ENCODE measurements around the gene AUP1.

AUP1 gene, protein sequence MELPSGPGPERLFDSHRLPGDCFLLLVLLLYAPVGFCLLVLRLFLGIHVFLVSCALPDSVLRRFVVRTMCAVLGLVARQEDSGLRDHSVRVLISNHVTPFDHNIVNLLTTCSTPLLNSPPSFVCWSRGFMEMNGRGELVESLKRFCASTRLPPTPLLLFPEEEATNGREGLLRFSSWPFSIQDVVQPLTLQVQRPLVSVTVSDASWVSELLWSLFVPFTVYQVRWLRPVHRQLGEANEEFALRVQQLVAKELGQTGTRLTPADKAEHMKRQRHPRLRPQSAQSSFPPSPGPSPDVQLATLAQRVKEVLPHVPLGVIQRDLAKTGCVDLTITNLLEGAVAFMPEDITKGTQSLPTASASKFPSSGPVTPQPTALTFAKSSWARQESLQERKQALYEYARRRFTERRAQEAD

DNA sequence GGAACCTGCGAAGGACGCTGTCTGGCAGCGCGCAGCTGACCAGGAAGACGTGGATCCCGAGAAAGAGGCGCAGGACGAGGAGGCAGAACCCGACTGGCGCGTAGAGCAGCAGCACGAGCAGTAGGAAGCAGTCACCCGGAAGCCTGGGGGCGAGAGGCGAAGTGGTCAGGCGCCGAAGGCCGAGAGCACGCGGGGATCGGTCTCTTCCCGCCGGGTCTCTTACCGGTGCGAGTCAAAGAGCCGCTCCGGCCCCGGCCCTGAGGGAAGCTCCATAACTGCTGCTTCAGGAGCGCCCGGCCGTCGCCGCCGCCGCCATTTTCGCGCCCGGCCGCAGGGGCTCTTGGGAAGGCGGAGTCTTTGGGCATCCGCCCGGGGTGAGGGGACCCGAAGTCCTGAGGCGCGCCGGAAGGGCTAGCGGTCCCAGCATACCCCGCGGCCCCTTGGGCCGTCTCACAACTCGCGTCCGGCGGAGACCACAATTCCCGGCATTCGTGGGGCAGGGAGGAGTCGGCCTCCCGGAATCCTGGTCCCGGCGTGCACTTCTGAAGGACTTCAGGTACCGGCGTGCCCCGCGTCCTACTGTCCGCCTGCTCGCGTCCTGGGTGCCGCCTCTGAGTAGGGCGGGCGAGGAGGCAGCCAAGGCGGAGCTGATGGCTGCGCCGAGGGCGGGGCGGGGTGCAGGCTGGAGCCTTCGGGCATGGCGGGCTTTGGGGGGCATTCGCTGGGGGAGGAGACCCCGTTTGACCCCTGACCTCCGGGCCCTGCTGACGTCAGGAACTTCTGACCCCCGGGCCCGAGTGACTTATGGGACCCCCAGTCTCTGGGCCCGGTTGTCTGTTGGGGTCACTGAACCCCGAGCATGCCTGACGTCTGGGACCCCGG, at the start of gene AUP1, which contains the start of gene HTRA2:
AUP1 (minus strand) TSS at position 350 of the 882 bp plus-strand sequence; CDS start at position 273, 77 bp downstream.
HTRA2 (plus strand) TSS at position 577 of the 882 bp plus-strand sequence; CDS start at position 651, 74 bp downstream.
- Mint-ChIP-seq H3K4me1 (peaks cover 48% of the 10 kb centered on the region), H3K4me3 (peak within 1 kb of the TSS; percentile 98), H3K9me3 (no peaks in the 10 kb centered on the region), H3K27ac (peak within 1 kb of the TSS; percentile 96), H3K36me3 (peaks cover 87% of the 10 kb centered on the region)
- ATAC-seq (peak; percentile 91), DNase-seq (ENCODE audit: low spot score in 2 of 2) (peak; percentile 76 to 96)

DNA sequence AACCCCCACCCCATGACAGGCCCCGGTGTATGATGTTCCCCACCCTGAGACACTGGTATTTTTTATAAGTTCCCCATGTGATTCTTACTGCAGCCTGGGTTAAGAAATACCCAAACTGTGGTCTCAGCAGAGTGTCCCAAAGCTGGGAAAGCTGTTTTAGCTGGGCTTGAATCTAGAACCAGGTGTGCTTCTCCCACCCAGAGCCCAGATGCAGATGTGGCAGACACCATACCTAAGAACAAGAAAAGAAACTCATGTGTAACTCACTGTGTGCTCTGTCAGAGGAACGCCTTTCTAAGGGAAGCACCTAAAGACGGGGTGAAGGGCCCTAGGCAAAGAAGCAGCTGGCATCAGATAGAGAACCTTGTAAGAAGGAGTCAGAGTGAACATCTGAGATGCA, 48.9 kb upstream of the AUP1 start:
- ATAC-seq (peak; percentile 44), DNase-seq (ENCODE audit: low spot score in 2 of 2) (no peak)
- no peaks in the 10 kb centered on the region for H3K36me3 Mint-ChIP-seq
- H3K4me3 Mint-ChIP-seq = no peak overlapping the region
- no peak overlapping the region for H3K27ac Mint-ChIP-seq
- peaks cover 20% of the 10 kb centered on the region for H3K4me1 Mint-ChIP-seq
- peaks cover 3% of the 10 kb centered on the region for H3K9me3 Mint-ChIP-seq

DNA sequence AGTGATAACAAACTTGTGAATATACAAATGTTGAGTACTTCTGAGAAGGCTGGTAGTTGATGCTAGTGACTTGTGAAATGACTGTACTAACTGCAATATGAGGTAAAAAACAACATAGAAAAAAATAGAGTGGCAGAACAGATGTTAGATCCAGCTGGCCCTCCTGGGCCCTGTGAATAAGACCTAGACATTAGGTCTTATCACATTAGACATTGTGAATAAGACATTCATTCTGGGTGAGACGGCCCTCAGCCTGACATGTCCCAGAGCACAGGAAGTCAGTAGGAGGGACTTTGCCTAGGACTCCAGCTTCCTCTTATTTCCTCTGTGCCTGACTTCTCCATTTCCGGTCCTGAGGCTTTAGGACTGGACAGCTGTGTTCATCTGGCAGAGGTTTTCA, 47.9 kb upstream of the AUP1 start:
- Mint-ChIP-seq H3K36me3 (no peaks in the 10 kb centered on the region), H3K9me3 (peaks cover 3% of the 10 kb centered on the region), H3K4me3 (no peak overlapping the region), H3K4me1 (peaks cover 20% of the 10 kb centered on the region), H3K27ac (no peak overlapping the region)
- ATAC-seq = peak; percentile 82
- DNase-seq (ENCODE audit: low spot score in 2 of 2) = no peak

DNA sequence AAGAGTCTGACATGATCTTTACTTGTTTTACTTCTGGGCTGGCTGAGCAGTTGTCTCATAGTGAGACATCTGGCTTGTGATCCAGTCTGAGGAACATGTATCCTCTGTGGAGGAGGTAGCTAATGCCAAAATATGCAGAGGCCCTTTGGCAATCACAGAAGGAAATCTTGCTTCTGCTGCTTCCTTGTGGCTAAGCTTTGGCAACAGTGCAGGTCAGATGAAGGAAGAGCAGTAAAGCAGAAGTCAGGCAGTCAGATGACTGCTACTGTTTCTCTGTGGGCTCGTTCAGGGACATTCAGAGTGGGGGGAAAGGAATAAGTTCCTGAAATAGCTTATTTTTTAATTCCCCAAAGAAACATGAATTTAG, 47.3 kb upstream of the AUP1 start:
- H3K9me3 Mint-ChIP-seq = peaks cover 3% of the 10 kb centered on the region
- H3K4me1 Mint-ChIP-seq = peaks cover 20% of the 10 kb centered on the region
- H3K27ac Mint-ChIP-seq = peak overlapping the region; percentile 13
- ATAC-seq (no peak), DNase-seq (ENCODE audit: low spot score in 2 of 2) (no peak)
- H3K36me3 Mint-ChIP-seq = no peaks in the 10 kb centered on the region
- H3K4me3 Mint-ChIP-seq = no peak overlapping the region

DNA sequence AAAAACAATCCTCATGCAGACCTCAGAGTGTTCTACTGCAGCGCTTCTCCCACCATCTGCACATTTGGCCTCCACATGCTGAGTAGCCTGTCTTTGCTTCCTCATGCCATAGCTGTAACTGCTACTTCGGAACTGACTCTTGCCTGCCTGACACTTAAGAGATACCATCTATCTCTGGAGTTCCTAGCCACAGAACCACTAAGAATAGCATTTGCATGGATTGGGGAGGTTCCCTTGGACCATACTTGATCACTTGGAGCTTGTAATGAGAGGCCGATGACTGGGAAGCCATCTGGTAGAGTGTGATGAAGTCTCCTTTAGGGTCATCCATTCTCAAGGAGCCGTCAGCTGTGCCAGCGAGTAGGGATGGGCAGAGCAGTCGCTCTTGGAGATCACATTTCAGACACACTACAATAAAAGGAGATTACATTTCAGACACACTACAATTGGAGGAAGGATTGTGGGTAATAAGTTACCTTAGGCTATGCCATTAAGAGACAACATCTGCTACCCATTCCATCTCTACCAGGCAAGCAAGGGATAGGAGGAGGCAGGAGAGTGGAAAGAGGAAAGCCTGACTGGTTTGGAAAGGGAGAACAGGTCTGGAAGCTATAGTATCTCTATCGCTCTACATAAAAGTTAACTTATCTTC, 46.8 kb upstream of the AUP1 start:
- Mint-ChIP-seq H3K4me1 (peaks cover 20% of the 10 kb centered on the region), H3K36me3 (no peaks in the 10 kb centered on the region), H3K27ac (peak overlapping the region; percentile 13), H3K4me3 (no peak overlapping the region), H3K9me3 (peaks cover 3% of the 10 kb centered on the region)
- ATAC-seq (no peak), DNase-seq (ENCODE audit: low spot score in 2 of 2) (no peak)

DNA sequence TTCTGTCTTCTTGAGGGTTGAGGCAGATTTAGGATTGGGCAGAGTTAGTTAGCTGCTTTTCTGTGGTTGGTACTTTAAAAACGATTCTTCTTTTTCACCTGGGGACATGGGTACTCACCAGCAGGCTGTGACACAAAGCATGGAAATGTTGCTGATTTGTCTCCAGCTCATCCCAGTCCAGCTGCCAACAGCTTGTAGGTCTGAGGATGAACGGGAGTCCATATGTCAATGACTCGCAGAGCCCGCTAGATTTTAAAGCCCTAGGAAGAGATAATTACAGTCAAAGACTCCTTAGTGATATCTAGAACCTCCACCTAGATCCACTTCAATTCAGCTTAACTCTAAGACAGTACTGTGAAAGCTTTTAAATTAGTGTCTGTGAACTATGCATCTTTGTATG, 45.8 kb upstream of the AUP1 start:
- ATAC-seq = no peak
- no peak for DNase-seq (ENCODE audit: low spot score in 2 of 2)
- H3K4me1 Mint-ChIP-seq = peaks cover 20% of the 10 kb centered on the region

DNA sequence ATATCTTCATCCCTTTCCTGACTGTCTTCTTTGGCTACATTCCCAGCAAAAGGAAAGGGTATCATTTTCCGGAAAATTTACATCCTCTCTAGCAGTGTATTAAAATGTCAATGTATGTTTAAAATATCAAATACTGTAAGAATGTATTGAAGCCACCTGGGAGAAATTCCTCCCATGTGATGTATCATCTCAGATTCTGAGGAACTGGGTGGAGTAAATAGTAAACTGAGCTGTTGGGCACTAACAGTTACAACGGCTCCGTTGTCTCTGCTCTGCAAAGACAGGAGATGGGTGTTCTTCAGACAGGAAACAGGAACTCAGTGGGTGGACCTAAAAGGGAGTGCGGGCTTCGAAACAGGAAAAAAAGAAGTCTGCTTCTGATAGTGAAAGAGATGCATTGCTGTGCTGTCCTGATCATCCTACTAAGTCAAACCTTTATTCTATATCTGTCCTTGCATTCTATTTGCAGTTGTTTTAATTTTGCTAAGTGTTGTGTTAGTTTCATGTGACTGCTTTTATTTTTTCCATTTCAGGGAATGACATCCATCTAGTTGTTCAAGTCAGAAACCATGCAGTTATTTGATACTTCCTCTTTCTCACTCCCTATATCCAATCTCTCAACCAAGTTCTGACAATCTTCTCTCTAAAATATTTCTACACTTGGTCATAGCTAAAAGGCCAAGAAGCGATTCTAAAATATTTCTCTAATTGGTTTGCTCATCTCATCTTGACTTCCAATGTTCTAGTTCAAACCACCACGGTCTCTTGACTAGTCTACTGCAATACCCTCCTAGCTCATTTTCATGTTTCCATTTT, 44.4 kb upstream of the AUP1 start:
- no peaks in the 10 kb centered on the region for H3K36me3 Mint-ChIP-seq
- peak overlapping the region; percentile 62 for H3K27ac Mint-ChIP-seq
- H3K4me1 Mint-ChIP-seq = peaks cover 20% of the 10 kb centered on the region
- peak overlapping the region; percentile 29 for H3K4me3 Mint-ChIP-seq
- DNase-seq (ENCODE audit: low spot score in 2 of 2) (no peak), ATAC-seq (peak; percentile 42)
- peaks cover 3% of the 10 kb centered on the region for H3K9me3 Mint-ChIP-seq

More for the DNA sequence above, 45.8 kb upstream of the AUP1 start:
- peaks cover 3% of the 10 kb centered on the region for H3K9me3 Mint-ChIP-seq
- no peak overlapping the region for H3K27ac Mint-ChIP-seq
- no peak overlapping the region for H3K4me3 Mint-ChIP-seq
- H3K36me3 Mint-ChIP-seq = no peaks in the 10 kb centered on the region

DNA sequence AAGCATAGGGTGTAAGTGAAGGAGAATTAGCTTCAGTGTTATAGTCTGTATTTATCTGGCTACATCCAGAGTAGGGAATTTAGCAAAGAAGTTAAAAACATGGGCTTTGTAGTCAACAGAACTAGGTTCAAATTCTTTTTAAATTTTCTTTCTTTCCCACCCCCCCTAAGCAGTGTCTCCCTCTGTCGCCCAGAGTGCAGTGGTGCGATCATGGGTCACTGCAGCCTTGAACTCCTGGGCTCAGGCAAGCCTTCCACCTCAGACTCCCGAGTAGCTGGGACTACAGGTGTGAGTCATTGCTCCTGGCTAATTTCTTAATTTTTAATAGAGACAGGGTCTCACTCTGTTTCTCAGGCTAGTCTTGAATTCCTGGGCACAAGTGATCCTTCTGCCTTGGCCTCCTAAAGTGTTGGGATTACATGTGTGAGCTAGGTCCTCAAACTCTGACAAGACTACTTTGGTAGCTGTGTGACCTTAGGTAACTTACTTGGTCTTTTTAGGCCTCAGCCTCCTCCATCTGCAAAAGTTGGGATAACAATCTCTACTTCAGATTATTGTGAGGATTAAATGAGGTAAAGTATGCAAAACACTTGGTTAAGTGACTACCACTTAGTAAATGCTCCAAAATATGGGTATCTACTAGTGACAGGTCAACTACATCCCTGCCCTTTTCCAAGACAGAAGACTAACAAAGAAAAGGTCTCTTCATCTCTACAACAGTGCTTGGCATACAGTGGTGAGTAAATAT, 42.8 kb upstream of the AUP1 start:
- Mint-ChIP-seq H3K36me3 (no peaks in the 10 kb centered on the region), H3K27ac (no peak overlapping the region), H3K4me1 (peaks cover 23% of the 10 kb centered on the region), H3K4me3 (no peak overlapping the region), H3K9me3 (peaks cover 3% of the 10 kb centered on the region)
- ATAC-seq (no peak), DNase-seq (ENCODE audit: low spot score in 2 of 2) (no peak)

DNA sequence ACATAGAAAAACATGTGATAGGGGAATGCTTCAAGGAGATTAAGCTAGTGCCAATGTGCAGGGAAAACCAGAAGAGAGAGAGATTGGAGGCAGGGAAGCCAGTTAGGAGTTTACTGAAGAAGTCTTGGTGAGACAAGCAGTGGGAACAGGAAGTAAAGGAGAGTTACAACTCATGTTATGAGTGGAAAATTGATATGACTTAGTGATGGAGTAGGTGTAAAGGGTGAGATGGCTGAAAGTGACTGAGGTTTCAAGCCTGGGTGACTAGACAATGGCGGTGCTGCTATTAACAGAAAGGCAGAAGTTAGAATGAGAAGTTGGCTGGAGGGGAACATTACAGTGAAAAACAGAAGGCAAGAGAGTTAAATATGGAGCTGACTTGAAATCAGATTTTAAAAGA, 41.6 kb upstream of the AUP1 start:
- Mint-ChIP-seq H3K4me1 (peaks cover 30% of the 10 kb centered on the region), H3K9me3 (peaks cover 3% of the 10 kb centered on the region), H3K27ac (no peak overlapping the region), H3K4me3 (no peak overlapping the region), H3K36me3 (no peaks in the 10 kb centered on the region)
- DNase-seq (ENCODE audit: low spot score in 2 of 2) (no peak), ATAC-seq (peak; percentile 97)

DNA sequence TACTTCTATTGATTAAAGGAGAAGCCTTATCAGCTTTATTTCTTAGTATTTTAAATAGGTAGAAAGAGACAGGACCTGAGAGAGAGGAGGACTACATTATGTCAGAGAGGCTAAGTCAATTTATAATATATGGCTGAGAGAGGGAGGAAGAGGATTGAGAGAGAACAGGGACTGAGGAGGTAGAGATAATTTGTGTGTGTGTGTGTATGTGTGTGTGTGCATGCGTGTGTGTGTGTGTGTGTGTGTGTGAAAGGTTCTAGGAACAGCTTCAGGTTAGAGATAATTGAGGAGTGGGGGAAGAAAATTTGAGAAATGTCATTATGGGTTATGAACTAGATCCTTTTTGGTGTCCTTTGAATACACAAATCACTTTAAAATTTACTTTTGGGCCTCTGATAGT, 40.2 kb upstream of the AUP1 start:
- H3K4me1 Mint-ChIP-seq = peaks cover 32% of the 10 kb centered on the region

DNA sequence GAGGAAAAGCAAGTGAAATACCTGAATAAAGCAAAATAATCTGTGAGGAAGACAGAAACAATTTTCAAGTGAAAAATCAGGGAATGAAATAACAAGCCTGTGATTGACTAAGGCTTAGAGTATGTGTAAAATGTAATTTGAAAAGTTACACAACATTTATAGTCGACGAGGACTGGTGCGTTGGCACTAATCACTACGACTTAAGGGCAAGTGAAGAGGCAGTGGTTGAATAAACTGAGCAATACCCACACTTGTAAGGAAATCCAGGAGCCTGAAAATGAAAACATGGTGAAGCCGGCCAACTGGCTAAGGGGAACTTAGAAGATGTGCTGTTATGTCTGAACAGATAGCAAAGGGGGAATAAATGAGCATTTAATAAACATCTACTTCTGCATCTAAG, 38.4 kb upstream of the AUP1 start:
- H3K4me3 Mint-ChIP-seq = no peak overlapping the region

More for the DNA sequence above, 40.2 kb upstream of the AUP1 start:
- ATAC-seq (no peak), DNase-seq (ENCODE audit: low spot score in 2 of 2) (no peak)
- peaks cover 3% of the 10 kb centered on the region for H3K9me3 Mint-ChIP-seq
- H3K27ac Mint-ChIP-seq = no peak overlapping the region
- H3K4me3 Mint-ChIP-seq = no peak overlapping the region
- no peaks in the 10 kb centered on the region for H3K36me3 Mint-ChIP-seq

DNA sequence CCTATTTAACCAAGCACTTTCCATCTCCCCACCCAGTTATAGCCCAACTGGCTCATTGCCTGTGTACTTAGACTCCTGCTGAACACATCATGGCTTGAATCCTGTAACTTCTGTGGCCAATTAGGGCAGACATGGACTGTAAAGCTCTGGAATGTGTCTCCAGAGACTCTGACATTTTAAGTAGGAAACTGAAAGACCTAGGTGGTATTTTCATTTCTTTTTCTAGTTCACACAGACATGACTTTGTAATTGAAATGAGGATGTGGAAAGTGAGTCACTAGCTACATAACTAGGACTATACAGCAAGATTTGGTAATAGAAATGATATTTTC, 37.2 kb upstream of the AUP1 start:
- Mint-ChIP-seq H3K27ac (no peak overlapping the region), H3K9me3 (no peaks in the 10 kb centered on the region), H3K36me3 (no peaks in the 10 kb centered on the region), H3K4me3 (peak overlapping the region; percentile 19), H3K4me1 (peaks cover 31% of the 10 kb centered on the region)
- peak; percentile 60 for ATAC-seq
- DNase-seq (ENCODE audit: low spot score in 2 of 2) = no peak

More for the DNA sequence above, 38.4 kb upstream of the AUP1 start:
- DNase-seq (ENCODE audit: low spot score in 2 of 2) (no peak), ATAC-seq (no peak)
- Mint-ChIP-seq H3K27ac (no peak overlapping the region), H3K4me1 (peaks cover 20% of the 10 kb centered on the region), H3K9me3 (no peaks in the 10 kb centered on the region), H3K36me3 (no peaks in the 10 kb centered on the region)

DNA sequence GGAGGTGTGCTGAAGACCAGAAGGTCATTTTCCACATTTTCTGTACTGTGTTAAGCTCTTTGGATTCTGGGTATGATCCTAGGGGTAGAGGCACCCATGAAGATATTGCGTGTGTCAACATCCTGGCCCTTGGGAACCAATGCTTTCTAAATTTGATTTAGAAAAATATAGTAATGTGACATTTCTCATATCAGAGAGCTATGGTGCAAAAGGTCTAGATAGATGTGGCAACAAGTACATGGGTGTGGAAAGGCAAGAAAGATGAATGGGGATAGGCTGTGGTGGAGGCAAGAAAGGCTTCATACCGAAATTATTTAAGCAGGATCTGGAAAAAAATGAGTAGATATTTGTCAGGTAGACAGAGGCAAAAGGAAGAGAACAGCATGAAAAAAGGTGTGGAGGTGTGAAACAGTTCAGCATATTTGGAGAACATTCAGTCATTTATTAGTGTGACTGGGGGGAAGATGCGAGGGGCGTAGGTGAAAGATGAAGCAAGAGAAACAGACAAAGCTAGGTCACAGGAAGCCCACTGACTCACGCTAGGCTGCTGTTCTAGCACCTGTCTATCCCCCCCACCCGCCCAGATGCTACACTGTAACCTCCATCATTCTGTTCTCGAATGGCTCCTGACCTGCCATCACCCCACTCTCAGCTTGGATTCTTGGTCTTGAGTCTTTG, 36.7 kb upstream of the AUP1 start:
- peak overlapping the region; percentile 19 for H3K4me3 Mint-ChIP-seq
- no peak for DNase-seq (ENCODE audit: low spot score in 2 of 2)
- no peak overlapping the region for H3K27ac Mint-ChIP-seq
- H3K36me3 Mint-ChIP-seq = no peaks in the 10 kb centered on the region
- peaks cover 34% of the 10 kb centered on the region for H3K4me1 Mint-ChIP-seq
- no peak for ATAC-seq
- H3K9me3 Mint-ChIP-seq = no peaks in the 10 kb centered on the region

DNA sequence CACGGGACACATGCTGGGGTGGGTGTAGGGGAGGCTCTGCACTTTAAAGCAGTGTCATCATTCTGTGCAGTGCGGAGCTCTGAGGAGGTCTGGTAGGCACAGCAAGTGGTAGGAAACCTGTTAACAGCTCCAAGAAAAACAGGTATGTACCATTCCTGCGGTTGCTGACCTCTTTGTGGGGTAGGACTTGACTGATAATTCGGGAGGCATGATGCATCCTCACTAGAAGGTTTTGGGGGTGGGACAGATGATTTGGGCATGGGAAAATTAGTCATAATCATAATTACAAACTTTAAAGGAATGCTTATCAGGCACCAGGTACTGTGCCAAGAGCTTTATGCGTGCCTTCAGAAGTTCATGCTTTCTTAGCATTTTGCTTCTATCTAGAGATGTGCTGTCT, 34.7 kb upstream of the AUP1 start:
- peaks cover 42% of the 10 kb centered on the region for H3K4me1 Mint-ChIP-seq
- no peaks in the 10 kb centered on the region for H3K9me3 Mint-ChIP-seq
- ATAC-seq (no peak), DNase-seq (ENCODE audit: low spot score in 2 of 2) (no peak)
- H3K36me3 Mint-ChIP-seq = no peaks in the 10 kb centered on the region
- no peak overlapping the region for H3K27ac Mint-ChIP-seq
- no peak overlapping the region for H3K4me3 Mint-ChIP-seq
